ENCODE measurements around the gene RAB40B. TPM values are rescaled to one million over a fixed set of nuclear protein-coding genes. Genes with fewer than 3 reads are reported as not detected.

The RAB40B gene
- total and polyA plus RNA-seq, 2 of the 13 experiments (the other 11 are each of a cell fraction or from before 2014, with no cell fraction given) = 6.2 to 6.5 TPM

DNA sequence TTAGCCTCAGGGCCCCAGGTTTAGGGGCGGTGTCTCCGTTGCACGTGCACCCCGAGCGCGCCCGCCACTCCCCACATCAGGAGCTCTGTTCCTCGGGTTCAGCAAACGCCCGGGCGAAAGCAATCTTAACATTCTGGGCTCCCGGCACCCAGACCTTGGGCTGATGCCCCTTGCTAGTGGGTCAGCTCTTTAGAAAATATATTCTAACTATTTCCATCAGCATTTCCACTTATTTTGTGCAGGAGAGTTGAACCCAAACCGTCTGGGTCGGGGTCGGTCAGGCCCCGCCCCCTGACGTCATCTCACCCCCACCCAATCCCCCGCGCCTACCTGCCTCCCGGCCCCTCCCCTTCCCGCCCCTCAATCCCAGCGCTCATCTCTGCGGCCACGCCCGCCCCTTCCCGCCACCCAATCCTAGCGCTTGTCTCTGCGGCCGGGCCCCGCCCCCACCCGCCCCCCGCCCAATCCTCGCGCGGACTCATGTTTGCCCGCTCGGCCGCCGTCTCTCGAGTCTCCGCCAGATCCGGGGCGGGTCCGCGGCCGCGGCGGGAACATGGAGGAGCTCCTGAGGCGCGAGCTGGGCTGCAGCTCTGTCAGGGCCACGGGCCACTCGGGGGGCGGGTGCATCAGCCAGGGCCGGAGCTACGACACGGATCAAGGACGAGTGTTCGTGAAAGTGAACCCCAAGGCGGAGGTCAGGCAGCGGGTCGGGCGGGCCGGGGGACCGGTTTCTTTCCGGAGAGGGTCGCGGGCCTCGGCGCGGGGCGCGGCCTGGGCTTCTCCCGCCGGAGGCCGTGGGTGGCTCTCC, 17.9 kb upstream of the RAB40B start, which contains the start of gene FN3KRP (continued):
- TF ChIP-seq HOMEZ (CRISPR knock-in tag; IDR thresholded peaks at IDR 0.05; ENCODE audit: low read depth) (no peak), ZHX2 (IDR thresholded peaks at IDR 0.05; ENCODE audit: low read depth) (peak; percentile 39; the same call in 1 of the 2 replicates), ZHX2 (CRISPR knock-in tag; IDR thresholded peaks at IDR 0.05; ENCODE audit: borderline replicate concordance) (no peak), ZNF563 (CRISPR knock-in tag; IDR thresholded peaks at IDR 0.05) (peak; percentile 67), ZNF263 (CRISPR knock-in tag; IDR thresholded peaks at IDR 0.05) (no peak), REPIN1 (CRISPR knock-in tag; IDR thresholded peaks at IDR 0.05; ENCODE audit: borderline replicate concordance, low read depth) (0 out of 2 replicates have a peak, but pooled peaks have one; percentile 3), NFATC3 (CRISPR knock-in tag; IDR thresholded peaks at IDR 0.05) (no peak), PTBP1 (IDR thresholded peaks at IDR 0.05; ENCODE audit: low read depth, low read length, poor library complexity, severe bottlenecking) (no peak), KDM5A (IDR thresholded peaks at IDR 0.05; ENCODE audit: borderline replicate concordance, low read length) (peak; percentile 72; the same call in 1 of the 2 replicates)
- TF ChIP-seq, protein P1, sequence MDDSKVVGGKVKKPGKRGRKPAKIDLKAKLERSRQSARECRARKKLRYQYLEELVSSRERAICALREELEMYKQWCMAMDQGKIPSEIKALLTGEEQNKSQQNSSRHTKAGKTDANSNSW (CRISPR knock-in tag; IDR thresholded peaks at IDR 0.05; ENCODE audit: borderline replicate concordance) = no peak
- TF ChIP-seq, protein P2, sequence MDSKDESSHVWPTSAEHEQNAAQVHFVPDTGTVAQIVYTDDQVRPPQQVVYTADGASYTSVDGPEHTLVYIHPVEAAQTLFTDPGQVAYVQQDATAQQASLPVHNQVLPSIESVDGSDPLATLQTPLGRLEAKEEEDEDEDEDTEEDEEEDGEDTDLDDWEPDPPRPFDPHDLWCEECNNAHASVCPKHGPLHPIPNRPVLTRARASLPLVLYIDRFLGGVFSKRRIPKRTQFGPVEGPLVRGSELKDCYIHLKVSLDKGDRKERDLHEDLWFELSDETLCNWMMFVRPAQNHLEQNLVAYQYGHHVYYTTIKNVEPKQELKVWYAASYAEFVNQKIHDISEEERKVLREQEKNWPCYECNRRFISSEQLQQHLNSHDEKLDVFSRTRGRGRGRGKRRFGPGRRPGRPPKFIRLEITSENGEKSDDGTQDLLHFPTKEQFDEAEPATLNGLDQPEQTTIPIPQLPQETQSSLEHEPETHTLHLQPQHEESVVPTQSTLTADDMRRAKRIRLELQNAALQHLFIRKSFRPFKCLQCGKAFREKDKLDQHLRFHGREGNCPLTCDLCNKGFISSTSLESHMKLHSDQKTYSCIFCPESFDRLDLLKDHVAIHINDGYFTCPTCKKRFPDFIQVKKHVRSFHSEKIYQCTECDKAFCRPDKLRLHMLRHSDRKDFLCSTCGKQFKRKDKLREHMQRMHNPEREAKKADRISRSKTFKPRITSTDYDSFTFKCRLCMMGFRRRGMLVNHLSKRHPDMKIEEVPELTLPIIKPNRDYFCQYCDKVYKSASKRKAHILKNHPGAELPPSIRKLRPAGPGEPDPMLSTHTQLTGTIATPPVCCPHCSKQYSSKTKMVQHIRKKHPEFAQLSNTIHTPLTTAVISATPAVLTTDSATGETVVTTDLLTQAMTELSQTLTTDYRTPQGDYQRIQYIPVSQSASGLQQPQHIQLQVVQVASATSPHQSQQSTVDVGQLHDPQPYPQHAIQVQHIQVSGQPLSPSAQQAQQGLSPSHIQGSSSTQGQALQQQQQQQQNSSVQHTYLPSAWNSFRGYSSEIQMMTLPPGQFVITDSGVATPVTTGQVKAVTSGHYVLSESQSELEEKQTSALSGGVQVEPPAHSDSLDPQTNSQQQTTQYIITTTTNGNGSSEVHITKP (CRISPR knock-in tag; IDR thresholded peaks at IDR 0.05; ENCODE audit: low read depth) = 0 out of 2 replicates have a peak, but pooled peaks have one; percentile 9
- TF ChIP-seq, protein P3, sequence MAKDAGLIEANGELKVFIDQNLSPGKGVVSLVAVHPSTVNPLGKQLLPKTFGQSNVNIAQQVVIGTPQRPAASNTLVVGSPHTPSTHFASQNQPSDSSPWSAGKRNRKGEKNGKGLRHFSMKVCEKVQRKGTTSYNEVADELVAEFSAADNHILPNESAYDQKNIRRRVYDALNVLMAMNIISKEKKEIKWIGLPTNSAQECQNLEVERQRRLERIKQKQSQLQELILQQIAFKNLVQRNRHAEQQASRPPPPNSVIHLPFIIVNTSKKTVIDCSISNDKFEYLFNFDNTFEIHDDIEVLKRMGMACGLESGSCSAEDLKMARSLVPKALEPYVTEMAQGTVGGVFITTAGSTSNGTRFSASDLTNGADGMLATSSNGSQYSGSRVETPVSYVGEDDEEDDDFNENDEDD (CRISPR knock-in tag; IDR thresholded peaks at IDR 0.05; ENCODE audit: borderline replicate concordance) = peak; percentile 90
- TF ChIP-seq, protein P4, sequence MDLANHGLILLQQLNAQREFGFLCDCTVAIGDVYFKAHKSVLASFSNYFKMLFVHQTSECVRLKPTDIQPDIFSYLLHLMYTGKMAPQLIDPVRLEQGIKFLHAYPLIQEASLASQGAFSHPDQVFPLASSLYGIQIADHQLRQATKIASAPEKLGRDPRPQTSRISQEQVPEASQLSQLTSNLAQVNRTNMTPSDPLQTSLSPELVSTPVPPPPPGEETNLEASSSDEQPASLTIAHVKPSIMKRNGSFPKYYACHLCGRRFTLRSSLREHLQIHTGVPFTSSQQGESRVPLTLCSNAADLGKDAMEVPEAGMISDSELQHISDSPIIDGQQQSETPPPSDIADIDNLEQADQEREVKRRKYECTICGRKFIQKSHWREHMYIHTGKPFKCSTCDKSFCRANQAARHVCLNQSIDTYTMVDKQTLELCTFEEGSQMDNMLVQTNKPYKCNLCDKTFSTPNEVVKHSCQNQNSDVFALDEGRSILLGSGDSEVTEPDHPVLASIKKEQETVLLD (CRISPR knock-in tag; IDR thresholded peaks at IDR 0.05; ENCODE audit: low read depth) = peak; percentile 63; the same call in 1 of the 2 replicates
